Progenitor cell of endocrine pancreas (in vitro differentiated cells): Measurements from ENCODE around the gene PTPRR. TPM values are rescaled to one million over a fixed set of nuclear protein-coding genes. Genes with fewer than 3 reads are reported as not detected.
A peak's percentile ranks its signal among the peaks of the same experiment; 100 is the strongest.

Experiments
- DNase-seq: peaks from one replicate; pipeline ENCODE4 v3.0.0; 2021; ENCODE audit warnings: low spot score; ENCODE audit not compliant: unreplicated experiment
- H3K27ac Mint-ChIP-seq: 2 replicates; pipeline ENCODE4 v1.8.0; 2021; ENCODE audit warnings: mild to moderate bottlenecking, moderate library complexity, mixed read lengths
- H3K27me3 Mint-ChIP-seq: 2 replicates; pipeline ENCODE4 v1.8.0; 2021; ENCODE audit warnings: mixed read lengths
- H3K36me3 Mint-ChIP-seq: 2 replicates; pipeline ENCODE4 v1.8.0; 2022; ENCODE audit warnings: mixed read lengths; ENCODE audit not compliant: insufficient read depth
- H3K4me1 Mint-ChIP-seq: 2 replicates; pipeline ENCODE4 v1.8.0; 2021; ENCODE audit warnings: low read depth, mixed read lengths
- H3K4me3 Mint-ChIP-seq: 2 replicates; pipeline ENCODE4 v1.8.0; 2021; ENCODE audit warnings: low read depth, mild to moderate bottlenecking, moderate library complexity, mixed read lengths
- H3K9me3 Mint-ChIP-seq: 2 replicates; pipeline ENCODE4 v1.8.0; 2021; ENCODE audit warnings: low read depth, mixed read lengths
- total RNA-seq: library from RNA; stranded (reverse); gene quantifications from 2 replicates; pipeline ENCODE4 v1.2.1, GENCODE V29; 2021
- TF ChIP-seq, protein P1 (sequence below): fragments of 200-600 bp; sonication (generic); IDR thresholded peaks from one replicate; pipeline ENCODE4 v1.5.0; 2021; ENCODE audit warnings: antibody characterized with exemption, mild to moderate bottlenecking; ENCODE audit not compliant: unreplicated experiment

PTPRR gene
- total RNA-seq, 1 donor from 2014 or later: 0.38 TPM

DNA sequence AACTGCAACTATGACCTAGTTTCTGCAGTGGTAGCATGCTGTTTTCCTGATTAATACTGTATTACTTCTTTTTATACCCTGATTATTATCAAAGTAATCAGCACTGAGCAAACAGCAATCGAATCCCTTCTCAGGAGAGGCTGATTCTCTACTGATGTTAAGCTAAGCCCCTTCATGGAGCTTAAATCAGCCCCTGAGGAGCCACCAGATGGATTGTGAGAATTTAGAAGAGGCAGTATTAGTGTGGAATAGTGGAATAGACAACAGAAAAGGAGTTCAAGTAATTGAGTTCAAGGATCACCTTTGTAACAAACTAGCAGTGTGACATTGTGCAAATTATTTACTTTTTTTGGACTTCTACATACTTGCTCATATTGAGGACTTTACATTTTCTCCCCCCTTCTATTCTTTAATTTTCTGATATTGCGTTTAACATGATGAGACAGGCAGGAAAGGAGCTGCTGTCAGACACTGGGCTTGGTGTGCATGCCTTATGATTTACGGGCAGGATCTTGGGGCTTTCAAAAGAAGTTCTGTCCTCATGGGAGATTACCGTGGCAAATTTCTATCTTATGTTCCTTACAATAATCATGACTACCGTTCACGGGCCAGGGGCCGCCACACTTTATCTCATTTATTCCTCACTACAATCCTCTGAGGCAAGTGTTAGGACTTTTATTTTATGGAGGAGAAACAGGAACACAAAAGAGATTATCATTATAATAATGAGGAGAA is 68.0 kb downstream of the PTPRR start:
- H3K27ac Mint-ChIP-seq: no peak overlapping the region
- H3K36me3 Mint-ChIP-seq: no peaks in the 10 kb centered on the region
- no peaks in the 10 kb centered on the region for H3K4me1 Mint-ChIP-seq
- H3K9me3 Mint-ChIP-seq: no peaks in the 10 kb centered on the region
- H3K4me3 Mint-ChIP-seq: no peak overlapping the region
- H3K27me3 Mint-ChIP-seq: no peaks in the 10 kb centered on the region
- no peak for DNase-seq
- TF ChIP-seq, protein P1, sequence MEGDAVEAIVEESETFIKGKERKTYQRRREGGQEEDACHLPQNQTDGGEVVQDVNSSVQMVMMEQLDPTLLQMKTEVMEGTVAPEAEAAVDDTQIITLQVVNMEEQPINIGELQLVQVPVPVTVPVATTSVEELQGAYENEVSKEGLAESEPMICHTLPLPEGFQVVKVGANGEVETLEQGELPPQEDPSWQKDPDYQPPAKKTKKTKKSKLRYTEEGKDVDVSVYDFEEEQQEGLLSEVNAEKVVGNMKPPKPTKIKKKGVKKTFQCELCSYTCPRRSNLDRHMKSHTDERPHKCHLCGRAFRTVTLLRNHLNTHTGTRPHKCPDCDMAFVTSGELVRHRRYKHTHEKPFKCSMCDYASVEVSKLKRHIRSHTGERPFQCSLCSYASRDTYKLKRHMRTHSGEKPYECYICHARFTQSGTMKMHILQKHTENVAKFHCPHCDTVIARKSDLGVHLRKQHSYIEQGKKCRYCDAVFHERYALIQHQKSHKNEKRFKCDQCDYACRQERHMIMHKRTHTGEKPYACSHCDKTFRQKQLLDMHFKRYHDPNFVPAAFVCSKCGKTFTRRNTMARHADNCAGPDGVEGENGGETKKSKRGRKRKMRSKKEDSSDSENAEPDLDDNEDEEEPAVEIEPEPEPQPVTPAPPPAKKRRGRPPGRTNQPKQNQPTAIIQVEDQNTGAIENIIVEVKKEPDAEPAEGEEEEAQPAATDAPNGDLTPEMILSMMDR: no peak

DNA sequence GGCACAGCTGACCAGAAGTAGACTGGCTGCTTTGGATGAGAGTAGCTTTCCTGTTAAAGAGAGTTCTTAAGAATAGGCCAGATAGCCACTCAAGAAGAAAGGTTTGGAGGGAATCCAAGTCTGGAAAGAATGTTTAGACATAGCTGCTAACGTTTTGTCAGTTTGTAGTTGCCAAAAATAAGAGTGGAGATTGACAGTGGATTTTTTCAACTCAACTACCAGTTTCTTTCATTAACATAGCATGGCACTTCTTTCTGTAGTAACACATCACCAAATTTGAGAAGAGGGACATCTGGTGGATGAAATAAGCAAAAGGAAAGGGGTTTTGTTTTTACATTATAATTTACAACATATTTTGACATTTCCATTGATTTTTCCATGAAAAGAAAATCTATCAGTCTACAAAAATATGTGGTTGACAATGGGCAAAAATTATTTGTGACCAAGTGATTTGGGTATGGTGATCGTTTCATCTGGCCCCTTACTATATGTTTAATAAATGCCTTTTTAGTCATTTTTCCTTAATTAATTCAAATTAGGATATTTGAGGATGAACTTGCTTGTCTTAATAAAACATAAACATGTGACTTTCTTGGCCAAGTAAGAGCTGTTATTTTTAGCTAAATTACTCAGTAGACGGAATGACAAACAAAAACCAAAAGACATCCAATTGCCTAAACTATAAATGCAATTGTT is 71.1 kb downstream of the PTPRR start:
- Mint-ChIP-seq H3K4me3 (no peak overlapping the region), H3K27ac (no peak overlapping the region), H3K27me3 (no peaks in the 10 kb centered on the region), H3K9me3 (no peaks in the 10 kb centered on the region), H3K36me3 (no peaks in the 10 kb centered on the region), H3K4me1 (no peaks in the 10 kb centered on the region)
- DNase-seq: no peak
- TF ChIP-seq, protein P1: peak; percentile 64

DNA sequence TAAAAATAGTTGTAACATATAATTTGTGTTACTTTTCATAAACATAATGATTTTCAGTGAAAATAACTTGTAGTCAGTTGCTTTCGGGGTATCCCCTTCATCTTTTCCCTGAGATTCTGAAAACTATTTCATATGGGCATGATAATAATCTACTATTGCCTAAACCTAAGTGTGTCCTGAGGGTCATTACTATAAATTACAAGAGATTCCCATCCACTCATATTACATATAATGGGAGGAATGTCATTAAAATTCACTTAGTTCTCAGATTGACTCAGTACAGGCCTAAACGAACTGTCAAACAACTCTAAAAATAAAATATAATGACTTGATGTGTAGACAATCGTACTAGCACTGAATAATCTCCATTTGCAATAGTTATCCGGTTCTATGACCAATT is 72.7 kb downstream of the PTPRR start:
- no peak overlapping the region for H3K27ac Mint-ChIP-seq
- no peaks in the 10 kb centered on the region for H3K4me1 Mint-ChIP-seq
- TF ChIP-seq, protein P1: no peak
- DNase-seq: no peak
- no peaks in the 10 kb centered on the region for H3K36me3 Mint-ChIP-seq
- H3K27me3 Mint-ChIP-seq: no peaks in the 10 kb centered on the region
- no peak overlapping the region for H3K4me3 Mint-ChIP-seq
- no peaks in the 10 kb centered on the region for H3K9me3 Mint-ChIP-seq

DNA sequence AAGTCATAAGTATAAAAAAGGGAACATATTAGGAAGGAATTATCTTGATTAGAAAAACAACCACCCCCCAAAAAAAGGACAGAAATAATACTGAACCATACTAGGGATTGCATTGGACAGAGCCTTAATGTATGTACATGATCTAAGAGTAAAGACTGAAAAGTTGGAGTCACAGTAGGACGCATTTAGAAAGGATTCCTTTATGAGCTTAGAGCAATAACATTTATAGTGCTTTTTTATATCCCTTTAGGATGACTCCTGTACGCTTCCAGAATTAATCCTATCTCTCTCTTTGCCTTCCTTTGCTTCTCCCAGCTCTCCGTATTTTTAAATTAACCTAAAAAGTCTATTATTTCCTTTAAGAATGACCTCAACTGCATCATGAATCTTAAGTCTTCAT is 75.3 kb downstream of the PTPRR start:
- H3K4me3 Mint-ChIP-seq: no peak overlapping the region
- TF ChIP-seq, protein P1: no peak
- no peaks in the 10 kb centered on the region for H3K36me3 Mint-ChIP-seq
- H3K9me3 Mint-ChIP-seq: no peaks in the 10 kb centered on the region
- H3K4me1 Mint-ChIP-seq: no peaks in the 10 kb centered on the region
- DNase-seq: no peak
- no peak overlapping the region for H3K27ac Mint-ChIP-seq
- no peaks in the 10 kb centered on the region for H3K27me3 Mint-ChIP-seq

DNA sequence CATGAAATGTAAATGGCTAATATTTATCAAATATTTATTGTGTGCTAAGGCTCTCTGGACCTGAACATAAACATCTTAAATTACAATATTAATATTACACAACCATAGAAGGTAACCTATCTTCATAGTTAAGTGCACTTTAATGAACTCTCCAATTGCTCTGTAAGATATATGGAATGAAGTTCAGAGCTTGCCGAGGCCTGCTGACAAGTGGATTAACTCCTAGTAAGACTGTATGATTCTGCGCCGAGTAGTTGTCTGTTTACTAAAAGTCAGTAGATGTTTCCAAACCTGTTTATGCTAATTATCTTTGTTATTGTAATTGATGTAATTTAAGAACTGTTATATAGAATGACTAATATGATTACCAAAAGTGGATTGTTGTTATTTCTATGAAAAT is 77.2 kb downstream of the PTPRR start:
- no peak overlapping the region for H3K4me3 Mint-ChIP-seq
- H3K4me1 Mint-ChIP-seq: no peaks in the 10 kb centered on the region
- H3K27me3 Mint-ChIP-seq: no peaks in the 10 kb centered on the region

More for the DNA sequence above, 77.2 kb downstream of the PTPRR start:
- peaks cover 2% of the 10 kb centered on the region for H3K9me3 Mint-ChIP-seq
- TF ChIP-seq, protein P1: no peak
- no peak overlapping the region for H3K27ac Mint-ChIP-seq
- no peaks in the 10 kb centered on the region for H3K36me3 Mint-ChIP-seq
- DNase-seq: no peak
